B cell (primary cell): ENCODE data around the gene CHST11. TPM values are rescaled to one million over a fixed set of nuclear protein-coding genes. Genes with fewer than 3 reads are reported as not detected.

Experiments used
- ATAC-seq: fragments of 200-7000 bp; cut with Tn5 transposase; one replicate; pipeline ENCODE4 v1.10.0; 2021; ENCODE audit warnings: low read depth, mild to moderate bottlenecking, moderate number of reproducible peaks, moderate library complexity
- CTCF ChIA-PET: fragments of 350-600 bp; sonication (Branson Sonifier 250); formaldehyde crosslinking; loops from one replicate; lab custom pipeline; 2021; ENCODE audit warnings: antibody characterized with exemption, inconsistent platforms; lab: Charles Lee
- POLR2A ChIA-PET: fragments of 350-600 bp; sonication (Branson Sonifier 250); formaldehyde crosslinking; loops from one replicate; lab custom pipeline; 2021; ENCODE audit warnings: antibody characterized with exemption; lab: Charles Lee
- DNase-seq: peaks from one replicate; pipeline ENCODE4 v3.0.0; 2013
- H2AFZ ChIP-seq: 2 replicates; pipeline ENCODE4 v1.6.1; 2012; ENCODE audit warnings: mild to moderate bottlenecking, low read depth, low read length; ENCODE audit not compliant: insufficient read depth, poor library complexity, severe bottlenecking
- H3K27ac ChIP-seq, 2 donors: 1 replicate in 1 of 2; 2 replicates in 1 of 2; pipeline ENCODE4 v1.5.1; 2012 to 2013; ENCODE audit warnings: low read length in 2 of 2, mild to moderate bottlenecking in 2 of 2, moderate library complexity in 1 of 2
- H3K27me3 ChIP-seq, 4 experiments: fragments of 200-600 bp in 1 of 4; sonication (generic) in 1 of 4; replicated peaks in 1 of 4; 1 replicate in 2 of 4; 2 replicates in 2 of 4; pipeline versions ENCODE4 v1.6.1 to v1.7.0; 2013 to 2016; ENCODE audit warnings: low read length in 3 of 4, mild to moderate bottlenecking in 2 of 4, mixed read lengths in 1 of 4, moderate library complexity in 1 of 4; ENCODE audit not compliant: insufficient read depth in 4 of 4, control insufficient read depth in 3 of 4; ENCODE audit errors: control extremely low read depth in 1 of 4
- H3K36me3 ChIP-seq, 2 experiments: replicated peaks in 1 of 2; 1 replicate in 1 of 2; 2 replicates in 1 of 2; pipeline versions ENCODE4 v1.6.1 to v1.7.1; 2013; ENCODE audit warnings: low read length in 1 of 2; ENCODE audit not compliant: insufficient read depth in 2 of 2, control insufficient read depth in 1 of 2; ENCODE audit errors: control extremely low read depth in 1 of 2, extremely low read depth in 1 of 2
- H3K4me1 ChIP-seq, 2 donors: fragments of 200-600 bp in 1 of 2; sonication (generic) in 1 of 2; 1 replicate in 1 of 2; 2 replicates in 1 of 2; pipeline versions ENCODE4 v1.5.1 to v1.6.1; 2013 to 2017; ENCODE audit warnings: low read length in 2 of 2; ENCODE audit not compliant: control insufficient read depth in 2 of 2, insufficient read depth in 2 of 2
- H3K4me2 ChIP-seq: replicated peaks from 2 replicates; pipeline ENCODE3; 2012; ENCODE audit warnings: mild to moderate bottlenecking, low read depth, low read length; ENCODE audit not compliant: poor library complexity, severe bottlenecking
- H3K4me3 ChIP-seq, 5 experiments: fragments of 200-600 bp in 1 of 5; sonication (generic) in 1 of 5; 1 replicate in 3 of 5; 2 replicates in 2 of 5; pipeline versions ENCODE4 v1.5.1 to v1.7.0; 2011 to 2016; ENCODE audit warnings: low read length in 4 of 5, mild to moderate bottlenecking in 4 of 5, low read depth in 2 of 5, control low read depth in 1 of 5, moderate library complexity in 1 of 5; ENCODE audit not compliant: insufficient read depth in 1 of 5; ENCODE audit errors: control extremely low read depth in 1 of 5, extremely low read depth in 1 of 5
- H3K79me2 ChIP-seq: fragments of 200-600 bp; sonication (generic); one replicate; pipeline ENCODE4 v1.6.0; 2016; ENCODE audit warnings: low read length; ENCODE audit not compliant: control insufficient read depth, insufficient read depth
- H3K9ac ChIP-seq: fragments of 200-600 bp; sonication (generic); 2 replicates; pipeline ENCODE4 v1.6.1; 2017; ENCODE audit warnings: mild to moderate bottlenecking, low read length, moderate library complexity
- H3K9me3 ChIP-seq, 3 donors: one replicate each; pipeline versions ENCODE4 v1.6.1 to v1.7.1; 2013; ENCODE audit warnings: low read length in 2 of 3; ENCODE audit not compliant: control insufficient read depth in 2 of 3, insufficient read depth in 1 of 3; ENCODE audit errors: control extremely low read depth in 1 of 3
- H4K20me1 ChIP-seq: 2 replicates; pipeline ENCODE4 v1.6.0; 2012; ENCODE audit warnings: mild to moderate bottlenecking, low read length; ENCODE audit not compliant: insufficient read depth, control insufficient read depth, poor library complexity, severe bottlenecking
- H3K27ac Mint-ChIP-seq: one replicate; pipeline ENCODE4 v1.8.0; 2021; ENCODE audit warnings: mixed read lengths
- H3K27me3 Mint-ChIP-seq: one replicate; pipeline ENCODE4 v1.8.0; 2021; ENCODE audit warnings: mixed read lengths
- H3K4me1 Mint-ChIP-seq: one replicate; pipeline ENCODE4 v1.8.0; 2021; ENCODE audit warnings: mixed read lengths
- H3K4me3 Mint-ChIP-seq: one replicate; pipeline ENCODE4 v1.8.0; 2021; ENCODE audit warnings: mixed read lengths
- H3K9me3 Mint-ChIP-seq: one replicate; pipeline ENCODE4 v1.8.0; 2022; ENCODE audit warnings: mixed read lengths; ENCODE audit not compliant: insufficient read depth
- CTCF ChIP-seq: fragments of 200-600 bp; IDR thresholded peaks from one replicate; pipeline ENCODE4 v1.8.0; 2022; ENCODE audit warnings: antibody characterized with exemption, mild to moderate bottlenecking
- EZH2 ChIP-seq: IDR thresholded peaks from 2 replicates; pipeline ENCODE4 v1.6.1; 2012; ENCODE audit warnings: borderline replicate concordance, low read depth, mild to moderate bottlenecking, moderate library complexity, low read length; ENCODE audit not compliant: insufficient read depth, poor library complexity, severe bottlenecking
- WGBS: methylation state at CpG from one replicate; pipeline ENCODE4 v1.1.5; 2013; ENCODE audit warnings: missing lambda C conversion rate; ENCODE audit not compliant: insufficient coverage; 5-methylcytosine and 5-hydroxymethylcytosine counted together
- intact Hi-C: fragments of 100-400 bp; cut with micrococcal nuclease; formaldehyde crosslinking; loops from one replicate; pipeline ENCODE4 v1.10.0; 2022
- polyA plus RNA-seq: library from polyadenylated mRNA; depleted of rRNA; stranded (reverse); fragments of >200 nt; gene quantifications from 2 replicates; pipeline ENCODE4 v1.2.3, GENCODE V29; 2012
- total RNA-seq, 2 donors: library from RNA; stranded (reverse); fragments of 120-200 nt in 1 of 2; gene quantifications; 1 replicate in 1 of 2; 2 replicates in 1 of 2; pipeline versions ENCODE4 v1.2.3 to v1.2.4, GENCODE V29; 2013 to 2022

The CHST11 gene
- total and polyA plus RNA-seq, 2 donors (not counting 1 experiment from before 2014, with no cell fraction given), result 46.3 to 152 TPM

- Histone ChIP-seq H3K4me2 (peak overlapping the region; percentile 66), H3K4me1 (peaks cover 39 to 51% of the 10 kb centered on the region in 2 donors), H3K36me3 (peaks cover 0 to 9% of the 10 kb centered on the region in 2 experiments), H4K20me1 (peaks cover 8% of the 10 kb centered on the region), H3K27ac (peak overlapping the region; percentile 88 to 96), H3K9me3 (peaks cover 0 to 17% (median 11%) of the 10 kb centered on the region in 3 donors), H3K4me3 (peak overlapping the region in 3 of 5 experiments; percentile 1 to 48 (median 33)), H3K9ac (peak overlapping the region; percentile 58), H3K79me2 (peaks cover 79% of the 10 kb centered on the region), H2AFZ (peak overlapping the region; percentile 35), H3K27me3 (no peaks in the 10 kb centered on the region)
- ChIA-PET CTCF (interaction anchor here (0.6 to 5.2 kb wide), 7 partner anchors 60 to 261 kb away, joined by 3 to 33 read pairs (median 6); no protein-coding TSS in a partner anchor), POLR2A (interaction anchor here (0.9 to 1.3 kb wide), 4 partner anchors 28 to 166 kb away, joined by 3 read pairs; no protein-coding TSS in a partner anchor)
- no peak for TF ChIP-seq CTCF
- TF ChIP-seq EZH2, result no peak
- peaks cover 8% of the 10 kb centered on the region for H3K9me3 Mint-ChIP-seq
- peak overlapping the region; percentile 86 for H3K4me3 Mint-ChIP-seq
- WGBS, result 68% methylated on average over 3 of the region's 8 CpGs
- DNase-seq (peak; percentile 85), ATAC-seq (peak; percentile 66)
- peak overlapping the region; percentile 98 for H3K27ac Mint-ChIP-seq
- H3K27me3 Mint-ChIP-seq, result no peaks in the 10 kb centered on the region
- peaks cover 82% of the 10 kb centered on the region for H3K4me1 Mint-ChIP-seq
- intact Hi-C loops, result loop anchor here (2.0 to 10.0 kb wide), 7 partner anchors 38 to 312 kb away; partner anchors contain the start of genes CHST11 and SLC41A2
Measured at GRCh38 chr12:104643093-104643818, 186.5 kb downstream of the CHST11 start.
